ENCODE data around the gene CHD5. TPM values are rescaled to one million over a fixed set of nuclear protein-coding genes. Genes with fewer than 3 reads are reported as not detected.

The CHD5 gene
- total RNA-seq, 4 donors from 2014 or later: 0.15 to 0.94 (median 0.26) TPM

- no peak for TF ChIP-seq CTCF (IDR thresholded peaks at IDR 0.05)
- no peak for TF ChIP-seq POLR2A (IDR thresholded peaks at IDR 0.05)
- H3K9me3 ChIP-seq: no peaks in the 10 kb centered on the region
- intact Hi-C loops (cut with DNase I): no loop called here
- no peak overlapping the region for H3K4me3 ChIP-seq (replicated peaks in 1 of 3)
- no peaks in the 10 kb centered on the region for H3K27me3 ChIP-seq
- DNase-seq: no peak
- H3K27ac ChIP-seq: no peak overlapping the region
- WGBS, 2 donors: 74 to 84% methylated on average over 7 of the region's 7 CpGs
- H3K4me1 ChIP-seq: no peaks in the 10 kb centered on the region
- H3K36me3 ChIP-seq: no peaks in the 10 kb centered on the region
Measured at GRCh38 chr1:6123083-6123482, 57.0 kb downstream of the CHD5 start.

DNA sequence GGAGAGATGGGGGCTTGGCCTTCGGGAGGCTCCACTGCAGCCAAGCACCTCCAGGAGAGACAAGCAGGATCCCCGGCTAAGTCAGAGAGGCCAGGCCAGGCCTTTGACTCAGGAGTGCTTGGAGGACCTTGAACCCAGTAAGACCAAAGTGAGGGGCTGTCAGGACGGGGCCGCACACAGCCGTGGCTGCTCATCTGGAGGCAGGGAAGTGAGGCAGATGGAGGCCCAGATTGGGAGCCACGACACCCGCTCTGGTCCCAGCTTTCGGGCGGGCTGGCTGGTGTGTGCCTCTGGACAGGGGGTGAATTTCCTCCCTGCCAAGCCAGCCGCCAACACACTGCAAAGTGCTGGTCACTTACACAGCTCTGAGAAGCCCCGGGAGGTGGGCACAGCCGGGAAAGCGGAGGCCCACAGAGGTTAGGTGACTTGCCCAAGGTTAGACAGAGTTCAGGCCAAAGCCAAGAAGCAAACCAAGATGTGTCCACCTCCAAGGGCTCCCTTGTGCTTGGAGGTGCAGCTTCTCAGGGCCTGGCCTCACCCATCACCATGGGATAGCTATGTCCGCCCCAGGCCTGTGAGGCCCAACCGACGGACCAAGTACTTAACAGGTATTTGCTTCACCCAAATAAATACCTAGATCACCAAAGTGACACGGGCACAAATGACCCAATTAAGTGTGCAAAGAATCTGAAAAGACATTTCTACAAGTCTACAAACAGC, 58.3 kb downstream of the CHD5 start:
- TF ChIP-seq POLR2A (IDR thresholded peaks at IDR 0.05) (no peak), CTCF (IDR thresholded peaks at IDR 0.05) (no peak)
- intact Hi-C loops (cut with DNase I): no loop called here
- DNase-seq: no peak
- Histone ChIP-seq H3K9me3 (no peaks in the 10 kb centered on the region), H3K27ac (no peak overlapping the region), H3K4me3 (replicated peaks in 1 of 3) (no peak overlapping the region), H3K4me1 (no peaks in the 10 kb centered on the region), H3K36me3 (no peaks in the 10 kb centered on the region), H3K27me3 (no peaks in the 10 kb centered on the region)
- 88 to 94% methylated on average over 15 to 17 of the region's 17 CpGs for WGBS, 2 donors

DNA sequence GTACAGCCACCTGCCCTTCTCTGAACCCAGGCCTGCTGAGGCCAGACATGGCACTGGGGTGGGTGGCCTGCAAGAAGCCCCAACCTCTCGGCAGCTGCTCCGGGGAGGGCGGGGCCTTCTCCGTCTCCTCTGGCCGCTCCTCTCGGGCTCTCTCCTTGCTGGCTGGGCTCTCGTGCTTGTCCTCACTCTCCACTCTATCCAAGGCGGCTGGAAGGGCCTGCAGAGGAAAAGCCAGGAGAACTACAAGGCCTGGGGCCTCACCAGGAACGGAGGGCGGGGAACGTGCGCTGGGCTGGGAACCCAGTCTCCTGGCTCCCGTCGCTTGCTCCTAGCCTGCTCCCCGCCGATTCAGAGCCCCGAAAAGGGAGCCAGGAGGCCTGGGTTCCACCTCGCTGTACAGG, 59.1 kb downstream of the CHD5 start:
- H3K4me1 ChIP-seq: no peaks in the 10 kb centered on the region
- DNase-seq: no peak
- H3K27me3 ChIP-seq: no peaks in the 10 kb centered on the region
- no peak overlapping the region for H3K27ac ChIP-seq
- TF ChIP-seq POLR2A (IDR thresholded peaks at IDR 0.05): no peak
- TF ChIP-seq CTCF (IDR thresholded peaks at IDR 0.05): no peak
- H3K9me3 ChIP-seq: no peaks in the 10 kb centered on the region
- no peaks in the 10 kb centered on the region for H3K36me3 ChIP-seq
- no peak overlapping the region for H3K4me3 ChIP-seq (replicated peaks in 1 of 3)
- 66 to 82% methylated on average over 5 to 10 of the region's 18 CpGs for WGBS, 2 donors
- intact Hi-C loops (cut with DNase I): no loop called here

- H3K9me3 ChIP-seq: no peaks in the 10 kb centered on the region
- WGBS, 2 donors: 78 to 82% methylated on average over 3 of the region's 3 CpGs
- no peak overlapping the region for H3K27ac ChIP-seq
- no peak for DNase-seq
- TF ChIP-seq CTCF (IDR thresholded peaks at IDR 0.05) (no peak), POLR2A (IDR thresholded peaks at IDR 0.05) (no peak)
- no peaks in the 10 kb centered on the region for H3K27me3 ChIP-seq
- intact Hi-C loops (cut with DNase I): no loop called here
- H3K36me3 ChIP-seq: no peaks in the 10 kb centered on the region
- H3K4me1 ChIP-seq: no peaks in the 10 kb centered on the region
- H3K4me3 ChIP-seq (replicated peaks in 1 of 3): no peak overlapping the region
Measured at GRCh38 chr1:6118415-6118814, 61.7 kb downstream of the CHD5 start.

DNA sequence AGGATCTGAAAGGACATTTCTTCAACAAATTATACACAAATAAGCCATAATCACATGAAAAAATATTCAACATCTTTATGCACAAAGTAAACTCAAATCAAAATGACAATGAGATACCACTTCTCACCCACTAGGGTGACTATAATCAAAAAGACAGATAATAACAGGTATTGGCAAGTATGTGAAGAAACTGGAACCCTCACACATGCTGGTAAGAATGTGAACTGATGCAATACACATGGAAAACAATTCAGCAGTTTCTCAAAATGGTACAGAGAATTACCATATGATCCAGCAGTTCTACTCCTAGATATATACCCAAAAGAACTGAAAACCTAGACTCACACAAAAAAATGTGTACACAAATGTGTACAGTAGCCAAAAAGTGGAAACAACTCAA, 62.5 kb downstream of the CHD5 start:
- intact Hi-C loops (cut with DNase I): no loop called here
- Histone ChIP-seq H3K9me3 (no peaks in the 10 kb centered on the region), H3K4me3 (replicated peaks in 1 of 3) (no peak overlapping the region), H3K4me1 (no peaks in the 10 kb centered on the region), H3K36me3 (no peaks in the 10 kb centered on the region), H3K27me3 (no peaks in the 10 kb centered on the region), H3K27ac (no peak overlapping the region)
- DNase-seq: no peak
- TF ChIP-seq POLR2A (IDR thresholded peaks at IDR 0.05): no peak
- TF ChIP-seq CTCF (IDR thresholded peaks at IDR 0.05): no peak
